ENCODE measurements around the gene DKC1.

GRCh38 chrX:154804957-154805695, 42.5 kb downstream of the DKC1 start, which contains the start of gene MPP1:
- TF ChIP-seq EZH2 (IDR thresholded peaks at IDR 0.05) = no peak
- TF ChIP-seq, protein P1, sequence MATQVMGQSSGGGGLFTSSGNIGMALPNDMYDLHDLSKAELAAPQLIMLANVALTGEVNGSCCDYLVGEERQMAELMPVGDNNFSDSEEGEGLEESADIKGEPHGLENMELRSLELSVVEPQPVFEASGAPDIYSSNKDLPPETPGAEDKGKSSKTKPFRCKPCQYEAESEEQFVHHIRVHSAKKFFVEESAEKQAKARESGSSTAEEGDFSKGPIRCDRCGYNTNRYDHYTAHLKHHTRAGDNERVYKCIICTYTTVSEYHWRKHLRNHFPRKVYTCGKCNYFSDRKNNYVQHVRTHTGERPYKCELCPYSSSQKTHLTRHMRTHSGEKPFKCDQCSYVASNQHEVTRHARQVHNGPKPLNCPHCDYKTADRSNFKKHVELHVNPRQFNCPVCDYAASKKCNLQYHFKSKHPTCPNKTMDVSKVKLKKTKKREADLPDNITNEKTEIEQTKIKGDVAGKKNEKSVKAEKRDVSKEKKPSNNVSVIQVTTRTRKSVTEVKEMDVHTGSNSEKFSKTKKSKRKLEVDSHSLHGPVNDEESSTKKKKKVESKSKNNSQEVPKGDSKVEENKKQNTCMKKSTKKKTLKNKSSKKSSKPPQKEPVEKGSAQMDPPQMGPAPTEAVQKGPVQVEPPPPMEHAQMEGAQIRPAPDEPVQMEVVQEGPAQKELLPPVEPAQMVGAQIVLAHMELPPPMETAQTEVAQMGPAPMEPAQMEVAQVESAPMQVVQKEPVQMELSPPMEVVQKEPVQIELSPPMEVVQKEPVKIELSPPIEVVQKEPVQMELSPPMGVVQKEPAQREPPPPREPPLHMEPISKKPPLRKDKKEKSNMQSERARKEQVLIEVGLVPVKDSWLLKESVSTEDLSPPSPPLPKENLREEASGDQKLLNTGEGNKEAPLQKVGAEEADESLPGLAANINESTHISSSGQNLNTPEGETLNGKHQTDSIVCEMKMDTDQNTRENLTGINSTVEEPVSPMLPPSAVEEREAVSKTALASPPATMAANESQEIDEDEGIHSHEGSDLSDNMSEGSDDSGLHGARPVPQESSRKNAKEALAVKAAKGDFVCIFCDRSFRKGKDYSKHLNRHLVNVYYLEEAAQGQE (IDR thresholded peaks at IDR 0.05; ENCODE audit: low read depth) = no peak
- TF ChIP-seq POLR2AphosphoS5 (IDR thresholded peaks at IDR 0.05; ENCODE audit: low read depth, low read length) = peak; percentile 54; the same call in 1 of the 2 replicates
- no peak for TF ChIP-seq POLR2A (IDR thresholded peaks at IDR 0.05; ENCODE audit: borderline replicate concordance, extremely low read depth, insufficient read depth, insufficient read length)
- TF ChIP-seq RAD21 (IDR thresholded peaks at IDR 0.05; ENCODE audit: low read depth) = no peak
- TF ChIP-seq, protein P2, sequence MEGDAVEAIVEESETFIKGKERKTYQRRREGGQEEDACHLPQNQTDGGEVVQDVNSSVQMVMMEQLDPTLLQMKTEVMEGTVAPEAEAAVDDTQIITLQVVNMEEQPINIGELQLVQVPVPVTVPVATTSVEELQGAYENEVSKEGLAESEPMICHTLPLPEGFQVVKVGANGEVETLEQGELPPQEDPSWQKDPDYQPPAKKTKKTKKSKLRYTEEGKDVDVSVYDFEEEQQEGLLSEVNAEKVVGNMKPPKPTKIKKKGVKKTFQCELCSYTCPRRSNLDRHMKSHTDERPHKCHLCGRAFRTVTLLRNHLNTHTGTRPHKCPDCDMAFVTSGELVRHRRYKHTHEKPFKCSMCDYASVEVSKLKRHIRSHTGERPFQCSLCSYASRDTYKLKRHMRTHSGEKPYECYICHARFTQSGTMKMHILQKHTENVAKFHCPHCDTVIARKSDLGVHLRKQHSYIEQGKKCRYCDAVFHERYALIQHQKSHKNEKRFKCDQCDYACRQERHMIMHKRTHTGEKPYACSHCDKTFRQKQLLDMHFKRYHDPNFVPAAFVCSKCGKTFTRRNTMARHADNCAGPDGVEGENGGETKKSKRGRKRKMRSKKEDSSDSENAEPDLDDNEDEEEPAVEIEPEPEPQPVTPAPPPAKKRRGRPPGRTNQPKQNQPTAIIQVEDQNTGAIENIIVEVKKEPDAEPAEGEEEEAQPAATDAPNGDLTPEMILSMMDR (IDR thresholded peaks at IDR 0.05 in 2 of 3, conservative IDR thresholded peaks at IDR 0.05 in 1 of 3; ENCODE audit: borderline replicate concordance in 1 of 3, insufficient read depth in 1 of 3, low read depth in 2 of 3, low read length in 2 of 3) = no peak
- TF ChIP-seq EZH2phosphoT487 (IDR thresholded peaks at IDR 0.05; ENCODE audit: borderline replicate concordance) = no peak

Measured in HCT116 (cell line).